H1 (cell line): ENCODE results near the gene SPPL2B.

Experiments used
- BACH1 ChIP-seq: IDR thresholded peaks from 2 replicates; pipeline ENCODE4 v1.6.1; 2012; ENCODE audit warnings: low read length, improper control_type of control experiment
- BCL11A ChIP-seq, 2 experiments: IDR thresholded peaks; one replicate each; pipeline ENCODE4 v1.6.1; 2011; ENCODE audit warnings: low read depth in 2 of 2, low read length in 2 of 2, mild to moderate bottlenecking in 2 of 2
- CEBPB ChIP-seq: IDR thresholded peaks from 2 replicates; pipeline ENCODE4 v1.6.1; 2012; ENCODE audit warnings: low read depth, low read length
- CTCF ChIP-seq, 3 experiments: IDR thresholded peaks; 1 replicate in 2 of 3; 2 replicates in 1 of 3; pipeline versions ENCODE4 v1.5.1 to v1.6.1; 2011; ENCODE audit warnings: low read length in 3 of 3, mild to moderate bottlenecking in 3 of 3, inconsistent platforms in 2 of 3, low read depth in 1 of 3, moderate library complexity in 1 of 3; ENCODE audit not compliant: insufficient read depth in 1 of 3; ENCODE audit errors: control extremely low read depth in 1 of 3
- EP300 ChIP-seq, 2 experiments: IDR thresholded peaks; 1 replicate in 1 of 2; 2 replicates in 1 of 2; pipeline ENCODE4 v1.6.1; 2011 to 2012; ENCODE audit warnings: low read depth in 2 of 2, low read length in 2 of 2, mild to moderate bottlenecking in 2 of 2, borderline replicate concordance in 1 of 2, inconsistent platforms in 1 of 2, moderate library complexity in 1 of 2
- EZH2 ChIP-seq: fragments of 200-600 bp; sonication (generic); IDR thresholded peaks from 2 replicates; pipeline ENCODE4 v1.7.1; 2012; ENCODE audit warnings: low read depth, mild to moderate bottlenecking, moderate library complexity, low read length, inconsistent platforms; ENCODE audit not compliant: severe bottlenecking
- HDAC6 ChIP-seq: IDR thresholded peaks from one replicate; pipeline ENCODE4 v1.7.1; 2012; ENCODE audit warnings: low read depth, mild to moderate bottlenecking, inconsistent platforms, low read length, moderate library complexity
- JUND ChIP-seq: IDR thresholded peaks from 2 replicates; pipeline ENCODE4 v1.6.1; 2011; ENCODE audit warnings: mild to moderate bottlenecking, improper control_type of control experiment, low read length
- POLR2AphosphoS5 ChIP-seq: IDR thresholded peaks from 2 replicates; pipeline ENCODE4 v1.6.1; 2011; ENCODE audit warnings: low read depth, low read length
- RAD21 ChIP-seq, 2 experiments: IDR thresholded peaks in 1 of 2; conservative IDR thresholded peaks in 1 of 2; 2 replicates each; pipeline ENCODE4 v1.6.1; 2011; ENCODE audit warnings: low read depth in 2 of 2, low read length in 2 of 2, improper control_type of control experiment in 1 of 2, inconsistent platforms in 1 of 2, mild to moderate bottlenecking in 1 of 2, moderate library complexity in 1 of 2
- RFX5 ChIP-seq: IDR thresholded peaks from 2 replicates; pipeline ENCODE4 v1.6.1; 2011; ENCODE audit warnings: low read depth, low read length, improper control_type of control experiment, borderline replicate concordance
- TAF1 ChIP-seq: IDR thresholded peaks from 2 replicates; pipeline ENCODE4 v1.6.1; 2011; ENCODE audit warnings: mild to moderate bottlenecking, low read depth, low read length
- YY1 ChIP-seq: IDR thresholded peaks from 2 replicates; pipeline ENCODE4 v1.6.1; 2011; ENCODE audit warnings: low read depth, mild to moderate bottlenecking, low read length

GRCh38 chr19:2339644-2340310, 11.3 kb downstream of the SPPL2B start:
- TF ChIP-seq POLR2AphosphoS5 (no peak), CTCF (IDR thresholded peaks at IDR 0.05; ENCODE audit: control extremely low read depth in 1 of 3, insufficient read depth in 1 of 3, low read depth in 1 of 3, low read length in 3 of 3) (no peak), EZH2 (no peak), HDAC6 (no peak), BACH1 (no peak), TAF1 (no peak), CEBPB (no peak), EP300 (IDR thresholded peaks at IDR 0.05; ENCODE audit: borderline replicate concordance in 1 of 2, low read depth in 2 of 2, low read length in 2 of 2) (no peak), RAD21 (IDR thresholded peaks at IDR 0.05 in 1 of 2, conservative IDR thresholded peaks at IDR 0.05 in 1 of 2; ENCODE audit: low read depth in 2 of 2, low read length in 2 of 2) (no peak), RFX5 (no peak), BCL11A (IDR thresholded peaks at IDR 0.05; ENCODE audit: low read depth in 2 of 2, low read length in 2 of 2) (no peak), JUND (no peak), YY1 (no peak)
